ENCODE data around the gene C3orf22.

Gene C3orf22

DNA sequence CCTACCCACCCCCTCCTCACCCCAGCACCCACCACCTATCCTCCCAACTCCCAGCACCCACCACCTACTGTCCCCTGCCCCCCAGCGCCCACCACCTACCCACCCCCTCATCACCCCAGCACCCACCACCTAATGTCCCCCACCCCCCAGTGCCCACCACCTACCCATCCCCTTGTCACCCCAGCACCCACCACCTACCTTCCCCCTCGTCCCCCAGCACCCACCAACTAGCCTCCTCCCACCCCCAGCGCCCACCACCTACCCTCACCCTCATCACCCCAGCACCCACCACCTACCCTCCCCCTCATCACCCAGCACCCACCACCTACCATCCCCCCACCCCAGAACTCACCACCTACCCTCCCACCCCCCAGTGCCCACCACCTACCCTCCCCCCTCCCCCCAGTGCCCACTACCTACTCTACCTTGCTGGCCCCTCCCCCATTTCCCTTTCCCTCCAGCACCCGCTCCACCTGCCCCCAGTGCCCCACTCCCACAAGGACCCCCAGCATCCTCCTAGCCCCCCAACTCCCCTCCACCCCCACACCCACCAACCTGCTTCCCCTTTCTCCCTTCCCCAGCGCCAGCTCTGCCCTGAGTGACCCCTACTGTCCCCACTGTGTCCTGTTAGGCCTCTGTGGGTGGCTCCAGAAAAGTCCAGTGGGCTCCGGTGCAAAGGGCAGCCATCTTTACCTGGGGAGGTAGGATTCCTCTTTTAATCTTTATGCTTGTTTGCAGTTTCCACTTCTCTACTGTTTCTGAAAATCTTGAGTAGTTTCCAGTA lies 42.4 kb downstream of the C3orf22 start:
- no peak for DNase-seq (ENCODE audit: low read depth in 1 of 2, low spot score in 1 of 2)

DNA sequence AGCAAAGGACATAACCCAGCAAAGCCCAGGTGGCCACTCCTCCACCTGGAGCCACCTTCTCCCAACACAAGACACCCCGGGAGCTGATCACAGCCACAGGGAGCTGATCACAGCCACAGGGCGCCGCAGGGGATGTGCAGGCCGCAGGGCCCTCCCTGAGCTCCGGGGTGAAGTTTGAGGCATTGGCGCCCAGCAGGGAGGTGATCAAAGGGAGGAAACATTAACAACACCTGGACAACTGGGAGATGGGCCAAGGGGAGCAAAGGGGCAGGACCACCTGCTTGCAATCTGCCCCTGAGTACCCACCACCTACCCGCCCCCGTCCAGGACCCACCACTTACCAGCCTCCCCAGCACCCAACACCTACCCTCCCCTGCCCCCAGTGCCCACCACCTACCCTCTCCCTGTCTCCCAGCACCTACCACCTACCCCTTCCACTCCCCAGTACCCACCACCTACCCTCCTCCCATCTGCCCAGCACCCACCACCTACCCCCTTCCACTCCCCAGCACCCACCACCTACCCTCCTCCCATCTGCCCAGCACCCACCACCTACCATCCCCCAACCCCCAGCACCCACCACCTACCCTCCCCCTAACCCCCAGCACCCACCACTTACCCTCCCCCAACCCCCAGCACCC lies 43.5 kb downstream of the C3orf22 start:
- no peak for DNase-seq (ENCODE audit: low read depth in 1 of 2, low spot score in 1 of 2)

DNA sequence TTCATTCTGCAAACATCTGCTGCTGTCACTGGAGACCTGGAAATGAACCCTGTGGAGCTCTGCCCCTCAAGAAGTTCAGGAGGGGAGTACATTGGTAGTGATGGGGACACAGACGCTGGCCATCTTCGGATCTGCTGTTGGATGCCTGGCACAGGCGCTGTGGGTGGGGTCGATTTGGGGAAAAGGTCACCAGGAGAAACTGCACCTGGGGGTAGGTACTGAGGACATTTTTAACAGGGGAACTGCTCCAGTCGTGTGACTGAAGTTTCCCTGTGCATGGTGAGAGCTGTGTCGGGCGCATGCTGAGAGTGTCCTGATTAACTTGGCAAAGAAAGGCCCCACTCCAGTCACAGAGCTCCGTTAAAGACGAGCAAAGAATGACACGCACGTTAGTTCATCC lies 44.6 kb downstream of the C3orf22 start:
- no peak for DNase-seq (ENCODE audit: low read depth in 1 of 2, low spot score in 1 of 2)

DNA sequence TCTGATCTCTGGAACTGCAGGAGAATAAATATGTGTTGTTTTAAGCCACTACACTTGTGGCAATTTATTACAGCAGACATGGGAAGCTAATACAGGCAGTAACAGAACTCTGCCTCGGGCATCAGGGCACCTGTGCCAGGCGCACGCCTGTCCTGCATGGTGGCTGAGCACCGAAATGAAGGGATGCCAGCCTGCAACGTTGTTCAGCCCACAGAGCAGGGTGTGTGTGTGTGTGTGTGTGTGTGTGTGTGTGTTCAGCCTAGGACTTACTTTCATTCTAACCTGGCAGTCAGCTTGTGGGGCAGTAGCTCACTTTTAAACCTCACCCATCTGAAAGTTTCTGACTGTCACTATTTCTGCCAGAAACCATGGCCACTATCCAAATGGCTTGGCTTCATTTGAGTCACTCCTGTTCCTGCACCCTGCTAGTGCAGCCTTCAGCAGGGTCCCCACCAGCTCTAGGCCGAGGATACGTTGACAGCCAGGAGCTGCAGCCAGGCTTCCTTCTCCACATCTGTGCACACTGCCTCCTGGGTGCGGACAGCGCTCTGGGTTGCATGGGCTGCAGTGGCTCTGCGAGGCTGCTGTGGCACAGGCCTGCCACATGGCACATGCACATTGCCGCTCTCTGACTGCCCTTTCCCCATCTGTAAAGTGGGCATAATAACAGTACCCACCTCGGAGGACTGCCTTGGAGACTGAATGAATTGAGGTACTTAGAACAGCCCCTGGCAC lies 45.6 kb downstream of the C3orf22 start:
- DNase-seq (ENCODE audit: low read depth in 1 of 2, low spot score in 1 of 2): no peak

DNA sequence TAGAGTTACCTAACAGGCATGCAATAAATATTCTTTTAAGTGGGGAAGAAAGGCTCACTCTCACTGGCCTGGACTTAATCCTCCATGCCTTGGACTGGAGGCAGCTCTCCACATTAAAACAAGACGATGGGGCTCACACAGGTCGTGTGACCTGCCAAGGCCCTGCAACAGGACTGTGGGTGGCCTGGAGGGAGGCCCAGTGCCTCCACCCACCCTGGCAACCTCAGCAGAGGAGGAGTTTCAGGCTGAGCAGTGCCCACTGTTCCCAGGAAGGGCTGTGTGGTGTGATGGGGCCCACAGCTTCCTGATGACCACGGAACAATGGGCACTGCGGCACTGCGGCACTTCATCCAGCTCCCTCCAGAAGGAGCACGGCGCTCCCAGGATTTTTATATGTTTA lies 46.7 kb downstream of the C3orf22 start:
- no peak for DNase-seq (ENCODE audit: low read depth in 1 of 2, low spot score in 1 of 2)

DNA sequence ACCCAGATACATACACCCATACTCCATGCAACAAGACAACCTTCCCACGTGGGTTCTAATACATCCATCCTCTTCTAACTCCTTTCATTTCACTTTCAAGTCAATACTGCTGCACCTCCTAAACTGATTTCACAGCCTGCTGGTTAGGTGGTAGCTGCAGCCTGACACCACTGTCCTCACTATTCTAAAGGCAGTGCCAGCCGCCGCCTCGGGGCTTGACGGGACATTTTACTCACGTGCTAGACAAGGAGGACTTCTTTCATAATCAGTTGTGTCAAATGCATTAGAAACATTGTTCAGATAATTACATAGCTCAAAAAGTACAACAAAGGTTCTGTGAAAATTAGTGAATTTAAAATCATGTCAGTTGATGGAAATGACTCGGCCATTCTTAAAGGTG lies 47.4 kb downstream of the C3orf22 start:
- no peak for DNase-seq (ENCODE audit: low read depth in 1 of 2, low spot score in 1 of 2)

DNA sequence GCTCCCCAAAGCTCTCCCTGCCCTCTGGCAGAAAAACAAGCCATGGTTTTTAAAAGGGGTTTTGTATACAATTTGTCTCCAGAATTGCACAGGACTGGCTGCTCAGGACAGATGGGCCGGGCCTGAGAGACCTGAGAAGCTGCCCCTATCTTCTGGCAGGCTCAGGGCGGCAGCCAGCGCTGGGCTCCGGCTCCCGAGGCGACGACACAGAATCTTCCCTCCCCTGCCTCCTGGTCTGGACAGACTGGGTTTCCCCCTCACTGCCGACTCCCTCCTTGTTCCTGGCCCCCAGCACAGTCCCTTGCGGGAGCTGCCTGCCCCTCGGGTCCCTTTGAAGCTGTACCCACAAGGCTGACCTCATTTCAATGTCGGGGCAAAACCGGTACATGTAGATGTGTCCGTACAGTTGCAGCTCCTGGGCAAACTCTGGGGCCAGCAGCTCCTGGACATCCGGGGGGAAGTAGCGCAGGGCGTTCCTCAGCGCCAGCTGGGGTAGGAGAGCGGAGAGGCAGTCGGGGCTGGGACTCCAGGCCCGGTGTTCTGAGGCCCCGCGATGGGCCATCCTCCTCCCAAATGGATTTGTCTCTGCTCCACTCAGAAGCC lies 48.3 kb downstream of the C3orf22 start:
- no peak for DNase-seq (ENCODE audit: low read depth in 1 of 2, low spot score in 1 of 2)

DNA sequence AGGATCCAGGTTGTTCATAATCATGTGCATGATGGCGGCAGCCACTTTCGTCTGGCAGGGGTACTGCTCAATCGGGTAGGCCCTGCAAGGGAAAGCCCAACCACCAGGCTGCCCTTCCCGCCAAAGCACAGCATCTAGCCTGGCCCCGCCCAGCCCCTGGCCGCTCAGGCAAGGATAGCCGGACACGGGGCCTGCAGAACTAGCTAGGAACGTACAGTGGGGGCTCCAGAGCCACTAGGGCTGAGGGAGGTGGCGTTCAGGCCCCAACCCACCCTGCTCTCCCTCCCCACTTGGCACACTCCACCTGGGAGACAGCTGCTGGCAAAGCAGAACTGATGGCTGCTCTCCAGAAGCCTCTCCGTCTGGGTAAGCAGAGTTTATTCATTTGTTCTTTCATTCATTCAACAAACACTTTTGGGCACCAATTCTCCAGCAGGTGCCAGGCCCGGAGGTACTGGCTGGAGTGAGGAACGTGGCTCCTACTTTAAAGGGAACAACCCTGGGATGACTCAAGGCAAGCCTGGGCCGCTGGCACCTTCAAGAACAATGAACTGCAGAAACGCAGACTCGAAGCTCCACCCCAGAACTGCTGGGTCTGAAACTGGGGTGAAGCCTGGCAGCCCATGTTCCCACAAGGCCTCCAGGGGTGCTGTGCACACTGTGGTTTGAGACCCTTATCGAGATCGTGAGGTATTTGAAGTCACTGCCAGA lies 49.0 kb downstream of the C3orf22 start:
- no peak for DNase-seq (ENCODE audit: low read depth in 1 of 2, low spot score in 1 of 2)

DNA sequence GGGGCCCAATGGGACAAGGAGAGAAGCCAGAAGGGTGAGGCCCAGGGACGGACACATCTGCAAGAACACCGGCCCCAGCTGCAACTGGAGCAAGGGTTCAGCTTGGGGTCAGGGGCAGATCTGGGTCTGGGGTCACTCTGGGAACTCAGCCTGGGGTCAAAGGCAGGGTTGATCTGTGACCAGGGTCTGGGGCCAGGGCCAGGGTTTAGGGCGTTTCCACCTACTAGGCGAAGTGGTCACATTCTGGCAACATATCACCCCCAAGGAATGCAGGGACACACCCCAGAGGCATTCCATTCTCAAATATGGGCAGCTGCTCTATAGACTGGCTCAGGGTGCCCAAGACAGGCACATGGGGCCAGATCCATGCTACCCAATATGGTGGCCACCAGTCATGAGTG lies 50.2 kb downstream of the C3orf22 start:
- DNase-seq (ENCODE audit: low read depth in 1 of 2, low spot score in 1 of 2): no peak

DNA sequence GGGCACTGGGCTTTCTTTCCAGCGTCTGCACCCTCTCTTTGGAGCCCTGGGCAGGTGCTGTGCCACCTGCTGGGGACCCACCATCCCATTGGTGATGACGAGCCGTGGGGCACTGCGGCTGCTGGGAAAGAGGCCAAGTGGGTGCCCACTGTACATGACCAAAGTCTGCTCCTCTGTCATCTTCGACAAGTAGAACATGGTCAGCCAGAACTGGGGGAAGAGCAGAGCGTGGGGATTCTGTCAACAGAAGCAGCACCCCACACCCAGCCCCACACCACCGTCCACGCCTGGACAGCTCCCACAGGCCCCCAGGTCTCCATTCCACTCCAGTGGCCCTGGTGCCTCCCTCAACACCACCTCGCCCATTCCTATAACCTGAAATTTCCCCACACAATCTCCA lies 50.8 kb downstream of the C3orf22 start:
- no peak for DNase-seq (ENCODE audit: low read depth in 1 of 2, low spot score in 1 of 2)

DNA sequence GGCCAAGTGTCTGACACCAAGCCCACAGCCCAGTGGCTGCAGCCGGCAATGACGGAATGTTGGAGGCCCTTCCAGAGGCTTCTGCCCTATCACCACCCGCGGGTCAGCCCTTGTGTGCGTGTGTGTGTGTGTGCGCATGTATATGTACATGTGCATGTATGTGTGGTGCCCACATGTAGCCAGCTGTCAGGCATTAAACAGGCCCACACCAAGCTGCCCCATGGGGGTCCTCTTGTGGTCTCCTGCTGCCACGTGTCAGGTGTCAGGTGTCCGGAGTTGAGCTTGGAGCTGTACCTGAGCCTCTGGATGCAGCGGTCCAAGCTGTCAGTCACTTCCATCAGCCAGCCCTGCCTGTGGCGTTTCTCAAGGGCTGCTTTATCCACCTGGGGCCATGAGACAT lies 55.0 kb downstream of the C3orf22 start:
- no peak for DNase-seq (ENCODE audit: low read depth in 1 of 2, low spot score in 1 of 2)

DNA sequence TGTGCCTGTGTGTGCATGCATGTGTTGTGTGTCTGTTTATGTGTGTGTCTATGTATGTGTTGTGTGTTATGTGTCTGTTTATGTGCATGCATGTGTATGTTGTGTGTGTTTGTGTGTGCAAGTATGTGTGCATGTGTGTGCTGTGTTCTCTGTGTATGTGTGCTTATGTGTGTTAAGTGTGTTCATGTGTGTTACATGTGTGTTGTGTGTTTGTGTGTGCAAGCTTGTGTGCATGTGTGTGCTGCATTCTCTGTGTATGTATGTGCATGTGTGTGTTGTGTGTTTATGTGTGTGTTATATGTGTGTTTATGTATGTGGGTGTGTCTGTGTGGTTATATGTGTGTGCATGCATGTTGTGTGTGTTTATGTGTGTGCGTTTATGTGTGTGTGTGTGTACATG lies 56.1 kb downstream of the C3orf22 start:
- DNase-seq (ENCODE audit: low read depth in 1 of 2, low spot score in 1 of 2): no peak

DNA sequence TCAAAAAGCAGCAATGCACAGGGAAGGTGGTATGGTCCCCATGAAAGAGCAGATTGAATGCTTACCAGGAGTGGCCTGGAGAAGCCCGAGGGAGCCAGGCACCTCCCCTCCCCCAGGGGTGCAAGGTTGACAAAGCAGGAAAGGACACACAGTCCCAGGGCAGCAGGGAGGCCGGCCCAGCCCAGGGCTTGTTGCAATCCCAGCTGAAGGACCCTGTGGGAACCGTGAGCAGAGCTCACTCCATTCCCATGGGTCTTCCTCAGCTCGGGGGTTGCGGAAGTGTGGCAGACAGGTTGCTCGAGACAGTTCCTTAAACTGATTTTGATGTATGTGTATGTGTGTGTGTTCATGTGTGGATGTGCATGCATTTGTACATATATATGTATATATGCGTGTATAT lies 57.0 kb downstream of the C3orf22 start:
- DNase-seq (ENCODE audit: low read depth in 1 of 2, low spot score in 1 of 2): no peak

DNA sequence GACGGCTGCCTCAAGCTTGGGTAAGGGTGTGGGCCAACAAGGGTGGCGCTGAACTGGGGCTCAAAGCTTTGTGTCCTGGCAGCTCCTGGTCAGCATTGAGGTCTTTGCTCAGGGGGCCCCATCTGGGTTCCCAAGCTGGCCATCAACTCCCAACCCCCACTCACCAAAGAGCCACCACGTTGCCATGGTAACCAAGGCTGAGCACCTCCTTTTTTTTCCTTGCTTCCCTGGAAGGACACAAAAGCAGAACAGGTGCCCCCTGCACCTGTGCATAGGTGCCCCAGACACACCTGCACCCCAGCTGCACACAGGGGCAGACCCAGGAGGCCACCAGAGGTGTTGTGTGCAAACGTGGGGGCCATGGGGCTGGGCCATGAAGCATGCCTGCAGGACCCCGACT lies 57.7 kb downstream of the C3orf22 start:
- no peak for DNase-seq (ENCODE audit: low read depth in 1 of 2, low spot score in 1 of 2)

DNA sequence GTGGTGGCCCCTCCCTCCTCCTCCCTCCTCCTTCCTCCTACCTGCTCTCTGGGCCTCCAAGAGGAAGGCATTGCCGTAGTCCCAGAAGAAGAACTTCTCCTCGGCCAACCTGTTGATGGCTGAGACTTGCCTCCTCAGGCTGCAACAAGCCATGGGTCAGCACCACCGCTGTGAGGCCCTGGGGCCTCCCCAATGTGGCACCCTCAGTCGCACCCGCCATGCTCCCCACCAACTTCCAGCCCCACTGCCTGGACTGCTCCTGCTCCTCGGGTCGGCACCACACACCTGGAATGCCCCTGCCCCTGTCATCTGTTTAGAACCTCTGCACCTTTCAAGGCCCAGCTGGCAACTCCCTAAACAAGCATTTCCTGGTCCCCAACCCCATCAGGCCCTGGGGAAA lies 58.7 kb downstream of the C3orf22 start:
- DNase-seq (ENCODE audit: low read depth in 1 of 2, low spot score in 1 of 2): no peak
